Astrocyte of the spinal cord (primary cell): ENCODE results near the gene WBP1.
A peak's percentile ranks its signal among the peaks of the same experiment; 100 is the strongest.

Experiments
- DNase-seq: peaks from one replicate; pipeline ENCODE4 v3.0.0; 2011; ENCODE audit warnings: low read depth, low spot score
- H3K4me3 ChIP-seq: 2 replicates; pipeline ENCODE4 v1.5.1; 2011; ENCODE audit warnings: low read depth, mild to moderate bottlenecking, low read length, moderate library complexity
- CTCF ChIP-seq: IDR thresholded peaks from 2 replicates; pipeline ENCODE4 v1.5.1; 2012; ENCODE audit warnings: low read depth, mild to moderate bottlenecking, low read length, inconsistent platforms
- in situ Hi-C: cut with HindIII; loops from 2 replicates; pipeline ENCODE4 v1.10.0; 2017; ENCODE audit warnings: low sequenced_read_pairs

WBP1 gene

GRCh38 chr2:74502720-74503505, 44.7 kb downstream of the WBP1 start:
- DNase-seq: peak; percentile 83
- peak; percentile 43 for TF ChIP-seq CTCF
- in situ Hi-C loops: no loop called here
- H3K4me3 ChIP-seq: peak overlapping the region; percentile 42

GRCh38 chr2:74503506-74504475, 45.6 kb downstream of the WBP1 start:
- in situ Hi-C loops: no loop called here
- no peak for TF ChIP-seq CTCF
- DNase-seq: no peak
- peak overlapping the region; percentile 42 for H3K4me3 ChIP-seq

DNA sequence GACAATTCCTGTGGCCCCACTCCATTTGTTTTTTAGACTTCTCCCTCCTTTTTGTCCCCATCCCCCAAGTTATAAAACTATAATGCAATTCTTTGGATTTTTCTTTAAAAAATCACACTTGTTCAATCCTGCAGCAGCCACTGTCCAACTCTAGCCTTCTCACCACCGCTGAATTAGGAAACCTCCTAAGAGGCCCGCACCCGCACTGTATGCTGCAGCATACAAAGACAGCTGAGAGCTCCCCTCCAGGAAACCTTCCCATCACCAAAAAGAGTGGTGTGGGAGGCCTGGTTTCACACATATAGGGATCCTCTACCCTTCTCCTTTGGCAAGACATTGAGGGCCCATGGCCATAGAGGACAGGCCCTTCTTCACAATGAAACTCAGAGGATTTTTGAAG, 46.4 kb downstream of the WBP1 start:
- in situ Hi-C loops: no loop called here
- TF ChIP-seq CTCF: no peak
- no peak overlapping the region for H3K4me3 ChIP-seq
- DNase-seq: no peak

GRCh38 chr2:74505448-74506246, 47.4 kb downstream of the WBP1 start:
- in situ Hi-C loops: no loop called here
- no peak for TF ChIP-seq CTCF
- no peak for DNase-seq
- no peak overlapping the region for H3K4me3 ChIP-seq

- peak; percentile 42 for TF ChIP-seq CTCF
- peak within 1 kb of the TSS; percentile 97 for H3K4me3 ChIP-seq
- in situ Hi-C loops: no loop called here
- peak; percentile 98 for DNase-seq
Observed at GRCh38 chr2:74507145-74507925, 49.1 kb downstream of the WBP1 start, which contains the start of gene PCGF1. Gene PCGF1 (minus strand): TSS chr2:74507695. CDS start chr2:74507668, 27 bp downstream.
